MM.1S (cell line): ENCODE results near the gene SWAP70.

Experiments
- DNase-seq: peaks from one replicate; pipeline ENCODE4 v3.0.0-alpha.2; 2015
- H2AFZ ChIP-seq: fragments of 300-600 bp; sonication (generic); 2 replicates; pipeline ENCODE4 v1.6.0; 2016; ENCODE audit warnings: antibody characterized with exemption, low read length
- H3F3A ChIP-seq: fragments of 300-600 bp; sonication (generic); 2 replicates; pipeline ENCODE4 v1.6.1; 2016; ENCODE audit warnings: mild to moderate bottlenecking, antibody characterized with exemption, low read length, moderate library complexity, mixed read lengths; ENCODE audit not compliant: insufficient read depth
- H3K27ac ChIP-seq: fragments of 300-600 bp; sonication (generic); 2 replicates; pipeline ENCODE4 v1.5.1; 2016; ENCODE audit warnings: mild to moderate bottlenecking, low read length
- H3K27me3 ChIP-seq: fragments of 300-600 bp; sonication (generic); replicated peaks from 2 replicates; pipeline ENCODE4 v1.6.0; 2016; ENCODE audit warnings: low read length; ENCODE audit not compliant: insufficient read depth
- H3K36me3 ChIP-seq: fragments of 300-600 bp; sonication (generic); replicated peaks from 2 replicates; pipeline ENCODE4 v1.6.1; 2016; ENCODE audit warnings: mild to moderate bottlenecking, low read length, mixed read lengths; ENCODE audit not compliant: insufficient read depth
- H3K4me1 ChIP-seq: fragments of 300-600 bp; sonication (generic); 2 replicates; pipeline ENCODE4 v1.6.1; 2016; ENCODE audit warnings: low read length, mixed read lengths
- H3K4me2 ChIP-seq: fragments of 300-600 bp; sonication (generic); 2 replicates; pipeline ENCODE4 v1.6.0; 2016; ENCODE audit warnings: low read depth, low read length
- H3K4me3 ChIP-seq: fragments of 300-600 bp; sonication (generic); 2 replicates; pipeline ENCODE4 v1.5.1; 2016; ENCODE audit warnings: low read length, mixed read lengths
- H3K79me2 ChIP-seq: fragments of 300-600 bp; sonication (generic); 2 replicates; pipeline ENCODE4 v1.6.1; 2016; ENCODE audit warnings: mixed run types, low read length, mixed read lengths
- H3K9ac ChIP-seq: fragments of 300-600 bp; sonication (generic); 2 replicates; pipeline ENCODE4 v1.6.1; 2016; ENCODE audit warnings: low read length, mixed read lengths
- H3K9me2 ChIP-seq: fragments of 300-600 bp; sonication (generic); replicated peaks from 2 replicates; pipeline ENCODE4 v1.6.1; 2016; ENCODE audit warnings: mild to moderate bottlenecking, low read length, mixed read lengths; ENCODE audit not compliant: insufficient read depth
- H3K9me3 ChIP-seq: fragments of 300-600 bp; sonication (generic); replicated peaks from 2 replicates; pipeline ENCODE4 v1.6.1; 2016; ENCODE audit warnings: mild to moderate bottlenecking, low read length, mixed read lengths; ENCODE audit not compliant: insufficient read depth
- H4K20me1 ChIP-seq: fragments of 300-600 bp; sonication (generic); 2 replicates; pipeline ENCODE4 v1.6.1; 2016; ENCODE audit warnings: mild to moderate bottlenecking, low read length, moderate library complexity, mixed read lengths; ENCODE audit not compliant: insufficient read depth
- EZH2 ChIP-seq: fragments of 300-600 bp; sonication (generic); optimal IDR thresholded peaks from 2 replicates; pipeline ENCODE3; 2017; ENCODE audit warnings: low read depth, mild to moderate bottlenecking, antibody characterized with exemption, low read length, mixed read lengths
- EZH2phosphoT487 ChIP-seq: fragments of 300-600 bp; sonication (generic); IDR thresholded peaks from 2 replicates; pipeline ENCODE4 v1.6.1; 2018; ENCODE audit warnings: antibody characterized with exemption, low read length
- TF ChIP-seq, protein P1 (sequence below): fragments of 300-600 bp; sonication (generic); IDR thresholded peaks from 2 replicates; pipeline ENCODE4 v1.5.1; 2016; ENCODE audit warnings: antibody characterized with exemption, low read length, mixed read lengths

SWAP70 gene

DNA sequence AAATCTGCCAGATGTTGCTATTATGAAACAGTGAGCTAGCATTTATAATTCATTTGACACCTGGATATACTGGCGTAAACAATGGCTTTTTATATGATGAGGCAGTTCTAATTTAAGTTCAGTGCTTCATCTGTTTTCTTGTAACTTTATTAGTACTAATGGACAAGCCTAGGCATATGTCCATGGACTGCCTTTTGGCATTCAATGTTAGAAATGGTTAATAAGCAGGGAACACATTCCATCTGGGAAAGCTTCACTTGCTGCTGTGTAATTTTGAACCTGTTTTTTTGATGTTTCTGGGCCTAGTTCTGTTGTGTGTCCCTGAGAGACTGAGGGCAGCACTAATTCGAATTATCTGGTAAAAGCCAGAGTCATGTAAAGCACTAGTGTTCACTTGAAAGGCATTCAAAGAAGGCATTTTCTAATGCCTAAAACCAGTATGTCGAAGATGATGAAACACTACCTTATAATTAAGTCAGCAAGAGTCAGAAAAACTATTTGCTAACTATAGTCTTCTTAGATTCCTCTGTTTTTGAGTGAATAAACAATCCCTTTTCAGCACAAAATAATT is 138.5 kb downstream of the SWAP70 start:
- Histone ChIP-seq H3K36me3 (no peaks in the 10 kb centered on the region), H3K27ac (no peak overlapping the region), H2AFZ (no peak overlapping the region), H3K79me2 (no peaks in the 10 kb centered on the region), H4K20me1 (no peaks in the 10 kb centered on the region), H3K4me3 (no peak overlapping the region), H3K9ac (no peak overlapping the region), H3F3A (no peaks in the 10 kb centered on the region), H3K9me2 (no peaks in the 10 kb centered on the region), H3K9me3 (no peaks in the 10 kb centered on the region), H3K4me2 (no peak overlapping the region), H3K4me1 (no peaks in the 10 kb centered on the region), H3K27me3 (no peaks in the 10 kb centered on the region)
- TF ChIP-seq, protein P1, sequence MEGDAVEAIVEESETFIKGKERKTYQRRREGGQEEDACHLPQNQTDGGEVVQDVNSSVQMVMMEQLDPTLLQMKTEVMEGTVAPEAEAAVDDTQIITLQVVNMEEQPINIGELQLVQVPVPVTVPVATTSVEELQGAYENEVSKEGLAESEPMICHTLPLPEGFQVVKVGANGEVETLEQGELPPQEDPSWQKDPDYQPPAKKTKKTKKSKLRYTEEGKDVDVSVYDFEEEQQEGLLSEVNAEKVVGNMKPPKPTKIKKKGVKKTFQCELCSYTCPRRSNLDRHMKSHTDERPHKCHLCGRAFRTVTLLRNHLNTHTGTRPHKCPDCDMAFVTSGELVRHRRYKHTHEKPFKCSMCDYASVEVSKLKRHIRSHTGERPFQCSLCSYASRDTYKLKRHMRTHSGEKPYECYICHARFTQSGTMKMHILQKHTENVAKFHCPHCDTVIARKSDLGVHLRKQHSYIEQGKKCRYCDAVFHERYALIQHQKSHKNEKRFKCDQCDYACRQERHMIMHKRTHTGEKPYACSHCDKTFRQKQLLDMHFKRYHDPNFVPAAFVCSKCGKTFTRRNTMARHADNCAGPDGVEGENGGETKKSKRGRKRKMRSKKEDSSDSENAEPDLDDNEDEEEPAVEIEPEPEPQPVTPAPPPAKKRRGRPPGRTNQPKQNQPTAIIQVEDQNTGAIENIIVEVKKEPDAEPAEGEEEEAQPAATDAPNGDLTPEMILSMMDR = no peak
- TF ChIP-seq EZH2phosphoT487 (no peak), EZH2 (no peak)
- no peak for DNase-seq
